Liver (tissue), 9 donors: ENCODE results near the gene GTF2B. TPM values are rescaled to one million over a fixed set of nuclear protein-coding genes. Genes with fewer than 3 reads are reported as not detected.

Experiments
- DNase-seq: peaks from one replicate; pipeline ENCODE4 v3.0.0-alpha.2; 2017; ENCODE audit warnings: low spot score
- H3K27ac ChIP-seq, 2 donors: one replicate each; pipeline ENCODE4 v1.7.0; 2013; ENCODE audit warnings: inconsistent platforms in 2 of 2, low read length in 2 of 2, control low read depth in 1 of 2, low read depth in 1 of 2, mild to moderate bottlenecking in 1 of 2
- H3K27me3 ChIP-seq, 4 donors: one replicate each; pipeline versions ENCODE4 v1.6.1 to v1.7.0; 2013; ENCODE audit warnings: low read length in 3 of 4, inconsistent platforms in 1 of 4, mild to moderate bottlenecking in 1 of 4, moderate library complexity in 1 of 4; ENCODE audit not compliant: control insufficient read depth in 4 of 4, insufficient read depth in 4 of 4
- H3K36me3 ChIP-seq, 4 donors: one replicate each; pipeline versions ENCODE4 v1.6.1 to v1.7.0; 2013; ENCODE audit warnings: low read length in 3 of 4, mild to moderate bottlenecking in 3 of 4, low read depth in 1 of 4, moderate library complexity in 1 of 4; ENCODE audit not compliant: control insufficient read depth in 4 of 4, insufficient read depth in 3 of 4
- H3K4me1 ChIP-seq, 4 donors: one replicate each; pipeline versions ENCODE4 v1.6.1 to v1.7.0; 2013; ENCODE audit warnings: low read length in 3 of 4, mild to moderate bottlenecking in 3 of 4, moderate library complexity in 1 of 4; ENCODE audit not compliant: control insufficient read depth in 4 of 4, insufficient read depth in 4 of 4
- H3K4me3 ChIP-seq, 3 donors: one replicate each; pipeline versions ENCODE4 v1.6.1 to v1.7.0; 2013; ENCODE audit warnings: low read length in 3 of 3, control low read depth in 1 of 3, low read depth in 1 of 3, mild to moderate bottlenecking in 1 of 3
- H3K9ac ChIP-seq, 2 donors: one replicate each; pipeline ENCODE4 v1.7.0; 2013; ENCODE audit warnings: low read length in 2 of 2, mild to moderate bottlenecking in 2 of 2, moderate library complexity in 2 of 2, control low read depth in 1 of 2, low read depth in 1 of 2
- H3K9me3 ChIP-seq, 4 donors: one replicate each; pipeline versions ENCODE4 v1.6.1 to v1.7.0; 2013; ENCODE audit warnings: low read length in 3 of 4; ENCODE audit not compliant: control insufficient read depth in 4 of 4
- ATF3 ChIP-seq: IDR thresholded peaks from 2 replicates; pipeline ENCODE4 v1.6.1; 2016; ENCODE audit warnings: antibody characterized with exemption
- CTCF ChIP-seq: fragments of 150-350 bp; IDR thresholded peaks from 2 replicates; pipeline ENCODE4 v1.5.1; 2017; ENCODE audit warnings: improper control_type of control experiment, low read depth, low read length; ENCODE audit not compliant: missing input control
- EGR1 ChIP-seq, 2 donors: IDR thresholded peaks; 2 replicates each; pipeline ENCODE4 v1.6.1; 2016 to 2018; ENCODE audit warnings: antibody characterized with exemption in 2 of 2, low read depth in 2 of 2
- FOXA1 ChIP-seq: IDR thresholded peaks from 2 replicates; pipeline ENCODE4 v1.6.1; 2016; ENCODE audit warnings: antibody characterized with exemption
- FOXA2 ChIP-seq: IDR thresholded peaks from 2 replicates; pipeline ENCODE4 v1.6.1; 2016; ENCODE audit warnings: antibody characterized with exemption
- GABPA ChIP-seq, 2 donors: IDR thresholded peaks in 1 of 2; conservative IDR thresholded peaks in 1 of 2; 2 replicates each; pipeline ENCODE4 v1.6.1; 2016; ENCODE audit warnings: antibody characterized with exemption in 2 of 2, mild to moderate bottlenecking in 1 of 2, moderate library complexity in 1 of 2
- HNF4A ChIP-seq, 2 donors: conservative IDR thresholded peaks; 2 replicates each; pipeline ENCODE4 v1.6.1; 2016; ENCODE audit warnings: antibody characterized with exemption in 2 of 2, mild to moderate bottlenecking in 2 of 2
- HNF4G ChIP-seq: IDR thresholded peaks from 2 replicates; pipeline ENCODE4 v1.6.1; 2016; ENCODE audit warnings: antibody characterized with exemption
- JUND ChIP-seq, 2 donors: IDR thresholded peaks; 2 replicates each; pipeline ENCODE4 v1.6.1; 2016; ENCODE audit warnings: antibody characterized with exemption in 2 of 2
- MAX ChIP-seq: IDR thresholded peaks from 2 replicates; pipeline ENCODE4 v1.6.1; 2016; ENCODE audit warnings: antibody characterized with exemption
- NR2F2 ChIP-seq: IDR thresholded peaks from 2 replicates; pipeline ENCODE4 v1.6.1; 2016; ENCODE audit warnings: antibody characterized with exemption
- RAD21 ChIP-seq, 2 donors: IDR thresholded peaks; 2 replicates each; pipeline ENCODE4 v1.6.1; 2016; ENCODE audit warnings: antibody characterized with exemption in 2 of 2, mild to moderate bottlenecking in 2 of 2
- REST ChIP-seq: IDR thresholded peaks from 2 replicates; pipeline ENCODE4 v1.6.1; 2016; ENCODE audit warnings: antibody characterized with exemption, mild to moderate bottlenecking
- RXRA ChIP-seq, 2 donors: IDR thresholded peaks; 2 replicates each; pipeline ENCODE4 v1.6.1; 2017 to 2018; ENCODE audit warnings: antibody characterized with exemption in 2 of 2, mild to moderate bottlenecking in 1 of 2
- SP1 ChIP-seq: IDR thresholded peaks from 2 replicates; pipeline ENCODE4 v1.6.1; 2018; ENCODE audit warnings: antibody characterized with exemption, mild to moderate bottlenecking
- TAF1 ChIP-seq: conservative IDR thresholded peaks from 2 replicates; pipeline ENCODE4 v1.6.1; 2016; ENCODE audit warnings: antibody characterized with exemption, mild to moderate bottlenecking
- YY1 ChIP-seq: IDR thresholded peaks from 2 replicates; pipeline ENCODE4 v1.6.1; 2016; ENCODE audit warnings: antibody characterized with exemption, mild to moderate bottlenecking
- ZBTB33 ChIP-seq: IDR thresholded peaks from 2 replicates; pipeline ENCODE4 v1.6.1; 2016; ENCODE audit warnings: antibody characterized with exemption
- WGBS: extraction: QIAGEN DNeasy Blood & Tissue Kit; methylation state at CpG from one replicate; pipeline ENCODE4 v1.1.7; 2013; 5-methylcytosine and 5-hydroxymethylcytosine counted together
- polyA plus RNA-seq, 2 donors: library from polyadenylated mRNA; stranded (reverse) in 1 of 2; unstranded in 1 of 2; fragments of 200-250 nt in 1 of 2; fragments of >200 nt in 1 of 2; fragmentation: Nextera tagmentation in 1 of 2; extraction: Ambion mirVana in 1 of 2; gene quantifications; one replicate each; pipeline versions ENCODE4 v1.2.1 to v1.2.3, GENCODE V29; 2013 to 2015
- total RNA-seq, 2 donors: library from RNA; depleted of rRNA; stranded (reverse); fragments of >200 nt; gene quantifications; one replicate each; pipeline ENCODE4 v1.2.3, GENCODE V29; 2014
- donor health status: healthy.
- donor health status: healthy.
- donor health status: healthy.
- donor health status: healthy.
- donor health status: healthy.

GTF2B gene
- total and polyA plus RNA-seq, 4 donors, result 13.5 to 50.6 (median 23.5) TPM

GRCh38 chr1:88890791-88891317 lies 513 bp downstream of the GTF2B start:
- no peak for DNase-seq

GRCh38 chr1:88890131-88890530 lies 1.2 kb downstream of the GTF2B start:
- peak overlapping the region; percentile 78 to 97 (median 96) for H3K4me3 ChIP-seq
- H3K27ac ChIP-seq, result peak overlapping the region; percentile 84 to 92
- H3K9ac ChIP-seq, result peak overlapping the region in 1 of 2 donors; percentile 89
- WGBS, result 57% methylated on average over 2 of the region's 2 CpGs
- no peak for DNase-seq
- H3K36me3 ChIP-seq, result peaks cover 4 to 17% (median 10%) of the 10 kb centered on the region in 4 donors
- no peaks in the 10 kb centered on the region for H3K27me3 ChIP-seq
- H3K9me3 ChIP-seq, result no peaks in the 10 kb centered on the region
- H3K4me1 ChIP-seq, result peaks cover 2 to 28% (median 14%) of the 10 kb centered on the region in 4 donors
- TF ChIP-seq RXRA (IDR thresholded peaks at IDR 0.05), result no peak
- no peak for TF ChIP-seq HNF4G
- no peak for TF ChIP-seq HNF4A (conservative IDR thresholded peaks at IDR 0.05)
- TF ChIP-seq RAD21 (IDR thresholded peaks at IDR 0.05), result no peak
- TF ChIP-seq YY1, result no peak
- no peak for TF ChIP-seq FOXA1
- TF ChIP-seq TAF1, result no peak
- no peak for TF ChIP-seq NR2F2
- no peak for TF ChIP-seq JUND (IDR thresholded peaks at IDR 0.05)
- no peak for TF ChIP-seq ATF3
- TF ChIP-seq MAX, result no peak
- no peak for TF ChIP-seq SP1

More at GRCh38 chr1:88890791-88891317, 513 bp downstream of the GTF2B start:
- under 1% methylated on average over 16 of the region's 18 CpGs for WGBS
- Histone ChIP-seq H3K9me3 (no peaks in the 10 kb centered on the region), H3K4me3 (peak overlapping the region; percentile 78 to 97 (median 96)), H3K36me3 (peaks cover 3 to 11% (median 8%) of the 10 kb centered on the region in 4 donors), H3K27me3 (no peaks in the 10 kb centered on the region), H3K4me1 (peaks cover 2 to 28% (median 14%) of the 10 kb centered on the region in 4 donors), H3K9ac (peak overlapping the region; percentile 88 to 89), H3K27ac (peak overlapping the region; percentile 84 to 92)
- TF ChIP-seq FOXA2 (no peak), MAX (no peak), FOXA1 (no peak), HNF4A (conservative IDR thresholded peaks at IDR 0.05) (no peak)

- Histone ChIP-seq H3K4me1 (peaks cover 2 to 28% (median 14%) of the 10 kb centered on the region in 4 donors), H3K4me3 (no peak overlapping the region), H3K27me3 (no peaks in the 10 kb centered on the region), H3K9ac (no peak overlapping the region), H3K36me3 (peaks cover 8 to 24% (median 18%) of the 10 kb centered on the region in 4 donors), H3K9me3 (no peaks in the 10 kb centered on the region), H3K27ac (no peak overlapping the region)
- no peak for DNase-seq
- 75% methylated on average over 1 of the region's 1 CpG for WGBS
- no peak for TF ChIP-seq ZBTB33
- TF ChIP-seq TAF1, result no peak
- no peak for TF ChIP-seq MAX
- TF ChIP-seq HNF4A (conservative IDR thresholded peaks at IDR 0.05), result no peak
- TF ChIP-seq RAD21 (IDR thresholded peaks at IDR 0.05), result no peak
- TF ChIP-seq HNF4G, result no peak
- no peak for TF ChIP-seq SP1
- TF ChIP-seq GABPA (IDR thresholded peaks at IDR 0.05 in 1 of 2, conservative IDR thresholded peaks at IDR 0.05 in 1 of 2), result no peak
- no peak for TF ChIP-seq REST
- TF ChIP-seq YY1, result no peak
- TF ChIP-seq JUND (IDR thresholded peaks at IDR 0.05), result no peak
- TF ChIP-seq FOXA1, result no peak
- no peak for TF ChIP-seq NR2F2
- TF ChIP-seq RXRA (IDR thresholded peaks at IDR 0.05), result no peak
- TF ChIP-seq FOXA2, result no peak
- TF ChIP-seq EGR1 (IDR thresholded peaks at IDR 0.05; ENCODE audit: low read depth in 2 of 2), result no peak
- no peak for TF ChIP-seq CTCF
Observed at GRCh38 chr1:88888750-88889149, 2.6 kb downstream of the GTF2B start.
